NCI-H2227 (cell line): ENCODE data around the gene LIN37.
A peak's percentile ranks its signal among the peaks of the same experiment; 100 is the strongest.
"Not testable (repeated sequence)": the region's sequence is repeated elsewhere in the genome, so short reads cannot be mapped to it uniquely, and the experiment has no call there.

ENCODE experiments used
- DNase-seq: peaks from one replicate; lab custom pipeline; 2025; ENCODE audit not compliant: unreplicated experiment; lab: John Stamatoyannopoulos, UW

LIN37 gene

GRCh38 chr19:35772362-35772761 is 24.0 kb downstream of the LIN37 start:
- DNase-seq = not testable (repeated sequence)

GRCh38 chr19:35773020-35773806 is 24.8 kb downstream of the LIN37 start:
- DNase-seq = peak; percentile 64

GRCh38 chr19:35774274-35775045 is 26.1 kb downstream of the LIN37 start:
- DNase-seq = peak; percentile 80

GRCh38 chr19:35775046-35775297 is 26.6 kb downstream of the LIN37 start:
- DNase-seq = no peak

- peak; percentile 100 for DNase-seq
Measured at GRCh38 chr19:35775298-35776101, 27.1 kb downstream of the LIN37 start, which contains the start of gene ARHGAP33. TSS of gene ARHGAP33 (plus strand) at chr19:35775564. CDS start at chr19:35775659, 95 bp downstream.

GRCh38 chr19:35776102-35776788 is 27.9 kb downstream of the LIN37 start:
- peak; percentile 88 for DNase-seq

GRCh38 chr19:35777086-35777841 is 28.9 kb downstream of the LIN37 start:
- DNase-seq = no peak

- no peak for DNase-seq
Measured at GRCh38 chr19:35777961-35778360, 29.6 kb downstream of the LIN37 start.

- no peak for DNase-seq
Measured at GRCh38 chr19:35779033-35779432, 30.7 kb downstream of the LIN37 start.

- no peak for DNase-seq
Measured at GRCh38 chr19:35780058-35780457, 31.7 kb downstream of the LIN37 start.

- no peak for DNase-seq
Measured at GRCh38 chr19:35780717-35781116, 32.3 kb downstream of the LIN37 start.

- DNase-seq = no peak
Measured at GRCh38 chr19:35781650-35782049, 33.3 kb downstream of the LIN37 start.

GRCh38 chr19:35782589-35782988 is 34.2 kb downstream of the LIN37 start:
- no peak for DNase-seq

GRCh38 chr19:35783469-35784434 is 35.4 kb downstream of the LIN37 start:
- DNase-seq = no peak

- DNase-seq = no peak
Measured at GRCh38 chr19:35784503-35785338, 36.3 kb downstream of the LIN37 start.

- DNase-seq = no peak
Measured at GRCh38 chr19:35785339-35785627, 36.9 kb downstream of the LIN37 start.

- no peak for DNase-seq
Measured at GRCh38 chr19:35786299-35787160, 38.2 kb downstream of the LIN37 start.
